Peyer's patch (tissue), 4 donors: Measurements from ENCODE around the gene CASZ1.

Experiments
- POLR2A ChIP-seq, 2 donors: fragments of 450-650 bp; IDR thresholded peaks; one replicate each; pipeline ENCODE4 v1.5.1; 2017; ENCODE audit warnings: antibody characterized with exemption in 2 of 2, mild to moderate bottlenecking in 2 of 2, moderate library complexity in 2 of 2
- TF ChIP-seq, protein P1 (sequence below), 6 experiments: fragments of 450-650 bp in 4 of 6; fragments of 200-600 bp in 2 of 6; sonication (generic) in 1 of 6; IDR thresholded peaks; one replicate each; pipeline ENCODE4 v1.5.1; 2017 to 2019; ENCODE audit warnings: antibody characterized with exemption in 6 of 6, mild to moderate bottlenecking in 3 of 6, moderate library complexity in 1 of 6

GRCh38 chr1:10591010-10591409 lies 205.4 kb downstream of the CASZ1 start:
- TF ChIP-seq, protein P1, sequence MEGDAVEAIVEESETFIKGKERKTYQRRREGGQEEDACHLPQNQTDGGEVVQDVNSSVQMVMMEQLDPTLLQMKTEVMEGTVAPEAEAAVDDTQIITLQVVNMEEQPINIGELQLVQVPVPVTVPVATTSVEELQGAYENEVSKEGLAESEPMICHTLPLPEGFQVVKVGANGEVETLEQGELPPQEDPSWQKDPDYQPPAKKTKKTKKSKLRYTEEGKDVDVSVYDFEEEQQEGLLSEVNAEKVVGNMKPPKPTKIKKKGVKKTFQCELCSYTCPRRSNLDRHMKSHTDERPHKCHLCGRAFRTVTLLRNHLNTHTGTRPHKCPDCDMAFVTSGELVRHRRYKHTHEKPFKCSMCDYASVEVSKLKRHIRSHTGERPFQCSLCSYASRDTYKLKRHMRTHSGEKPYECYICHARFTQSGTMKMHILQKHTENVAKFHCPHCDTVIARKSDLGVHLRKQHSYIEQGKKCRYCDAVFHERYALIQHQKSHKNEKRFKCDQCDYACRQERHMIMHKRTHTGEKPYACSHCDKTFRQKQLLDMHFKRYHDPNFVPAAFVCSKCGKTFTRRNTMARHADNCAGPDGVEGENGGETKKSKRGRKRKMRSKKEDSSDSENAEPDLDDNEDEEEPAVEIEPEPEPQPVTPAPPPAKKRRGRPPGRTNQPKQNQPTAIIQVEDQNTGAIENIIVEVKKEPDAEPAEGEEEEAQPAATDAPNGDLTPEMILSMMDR (IDR thresholded peaks at IDR 0.05) = no peak
- TF ChIP-seq POLR2A (IDR thresholded peaks at IDR 0.05) = no peak
